Endothelial cell of umbilical vein (primary cell): ENCODE measurements around the gene UPF2.

Source experiments
- EZH2 ChIP-seq: IDR thresholded peaks from 2 replicates; pipeline ENCODE4 v1.6.1; 2012; ENCODE audit warnings: borderline replicate concordance, low read depth, mild to moderate bottlenecking, moderate library complexity, low read length, inconsistent platforms; ENCODE audit not compliant: severe bottlenecking
- FOS ChIP-seq: IDR thresholded peaks from 2 replicates; pipeline ENCODE4 v1.6.1; 2011; ENCODE audit warnings: mild to moderate bottlenecking, low read length, moderate library complexity, borderline replicate concordance; ENCODE audit not compliant: insufficient read depth
- JUN ChIP-seq: IDR thresholded peaks from 2 replicates; pipeline ENCODE4 v1.6.1; 2011; ENCODE audit warnings: borderline replicate concordance, low read depth; ENCODE audit not compliant: insufficient read length, insufficient read depth
- MYC ChIP-seq: IDR thresholded peaks from one replicate; pipeline ENCODE4 v1.6.1; 2011; ENCODE audit warnings: mild to moderate bottlenecking, low read depth, low read length
- POLR2A ChIP-seq: IDR thresholded peaks from 2 replicates; pipeline ENCODE4 v1.6.1; 2012; ENCODE audit warnings: low read depth, mild to moderate bottlenecking, control low read depth, low read length
- POLR2AphosphoS5 ChIP-seq: IDR thresholded peaks from 2 replicates; pipeline ENCODE4 v1.6.1; 2012; ENCODE audit warnings: low read depth, mild to moderate bottlenecking, control low read depth, low read length, moderate library complexity; ENCODE audit not compliant: insufficient read depth
- TF ChIP-seq, protein P1 (sequence below), 2 donors: IDR thresholded peaks; 1 replicate in 1 of 2; 2 replicates in 1 of 2; pipeline ENCODE4 v1.5.1; 2011; ENCODE audit warnings: low read length in 2 of 2, mild to moderate bottlenecking in 2 of 2, moderate library complexity in 2 of 2, control low read depth in 1 of 2, inconsistent platforms in 1 of 2, low read depth in 1 of 2; ENCODE audit not compliant: insufficient read depth in 1 of 2; ENCODE audit errors: extremely low read depth in 1 of 2
- TF ChIP-seq, protein P2 (sequence below): IDR thresholded peaks from 2 replicates; pipeline ENCODE4 v1.6.1; 2011; ENCODE audit not compliant: insufficient read depth, insufficient read length

DNA sequence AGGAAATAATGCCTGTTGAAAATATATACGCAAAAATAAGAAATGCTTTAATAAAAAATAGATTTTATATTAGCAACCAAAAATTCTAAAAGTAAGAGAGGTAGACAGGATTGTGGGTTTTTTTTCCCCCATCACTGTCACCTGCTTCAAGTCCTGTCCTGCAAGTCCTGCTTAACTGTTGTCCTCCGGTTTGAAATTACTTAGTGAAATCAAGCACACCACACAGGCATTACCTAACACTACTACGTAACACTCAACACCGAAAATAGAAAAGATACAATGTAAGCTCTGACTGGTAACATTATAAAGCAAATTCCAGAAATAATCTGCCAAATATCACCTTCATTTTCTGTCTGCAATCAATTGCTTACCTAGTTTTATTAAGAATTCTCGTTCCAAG, 90.9 kb downstream of the UPF2 start:
- TF ChIP-seq, protein P1, sequence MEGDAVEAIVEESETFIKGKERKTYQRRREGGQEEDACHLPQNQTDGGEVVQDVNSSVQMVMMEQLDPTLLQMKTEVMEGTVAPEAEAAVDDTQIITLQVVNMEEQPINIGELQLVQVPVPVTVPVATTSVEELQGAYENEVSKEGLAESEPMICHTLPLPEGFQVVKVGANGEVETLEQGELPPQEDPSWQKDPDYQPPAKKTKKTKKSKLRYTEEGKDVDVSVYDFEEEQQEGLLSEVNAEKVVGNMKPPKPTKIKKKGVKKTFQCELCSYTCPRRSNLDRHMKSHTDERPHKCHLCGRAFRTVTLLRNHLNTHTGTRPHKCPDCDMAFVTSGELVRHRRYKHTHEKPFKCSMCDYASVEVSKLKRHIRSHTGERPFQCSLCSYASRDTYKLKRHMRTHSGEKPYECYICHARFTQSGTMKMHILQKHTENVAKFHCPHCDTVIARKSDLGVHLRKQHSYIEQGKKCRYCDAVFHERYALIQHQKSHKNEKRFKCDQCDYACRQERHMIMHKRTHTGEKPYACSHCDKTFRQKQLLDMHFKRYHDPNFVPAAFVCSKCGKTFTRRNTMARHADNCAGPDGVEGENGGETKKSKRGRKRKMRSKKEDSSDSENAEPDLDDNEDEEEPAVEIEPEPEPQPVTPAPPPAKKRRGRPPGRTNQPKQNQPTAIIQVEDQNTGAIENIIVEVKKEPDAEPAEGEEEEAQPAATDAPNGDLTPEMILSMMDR (IDR thresholded peaks at IDR 0.05; ENCODE audit: extremely low read depth in 1 of 2, insufficient read depth in 1 of 2, low read depth in 1 of 2, low read length in 2 of 2): no peak
- TF ChIP-seq EZH2 (no peak), FOS (no peak), MYC (no peak), POLR2A (no peak), POLR2AphosphoS5 (no peak), JUN (no peak)
- TF ChIP-seq, protein P2, sequence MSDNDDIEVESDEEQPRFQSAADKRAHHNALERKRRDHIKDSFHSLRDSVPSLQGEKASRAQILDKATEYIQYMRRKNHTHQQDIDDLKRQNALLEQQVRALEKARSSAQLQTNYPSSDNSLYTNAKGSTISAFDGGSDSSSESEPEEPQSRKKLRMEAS: no peak
